ENCODE data around the gene HSPA4L. TPM values are rescaled to one million over a fixed set of nuclear protein-coding genes. Genes with fewer than 3 reads are reported as not detected.

HSPA4L gene
- total and polyA plus RNA-seq, 7 donors = 0.36 to 8.2 (median 2.7) TPM

GRCh38 chr4:127857641-127858040, 75.5 kb downstream of the HSPA4L start:
- Histone ChIP-seq H3K4me1 (no peaks in the 10 kb centered on the region), H3K27me3 (ENCODE audit: insufficient read depth in 3 of 3, low read length in 2 of 3) (no peaks in the 10 kb centered on the region), H3K27ac (no peak overlapping the region), H3K9me3 (peaks cover 4% of the 10 kb centered on the region), H3K36me3 (ENCODE audit: insufficient read depth in 1 of 2, low read depth in 1 of 2) (no peaks in the 10 kb centered on the region), H3K4me3 (no peak overlapping the region)
- TF ChIP-seq, protein P1, sequence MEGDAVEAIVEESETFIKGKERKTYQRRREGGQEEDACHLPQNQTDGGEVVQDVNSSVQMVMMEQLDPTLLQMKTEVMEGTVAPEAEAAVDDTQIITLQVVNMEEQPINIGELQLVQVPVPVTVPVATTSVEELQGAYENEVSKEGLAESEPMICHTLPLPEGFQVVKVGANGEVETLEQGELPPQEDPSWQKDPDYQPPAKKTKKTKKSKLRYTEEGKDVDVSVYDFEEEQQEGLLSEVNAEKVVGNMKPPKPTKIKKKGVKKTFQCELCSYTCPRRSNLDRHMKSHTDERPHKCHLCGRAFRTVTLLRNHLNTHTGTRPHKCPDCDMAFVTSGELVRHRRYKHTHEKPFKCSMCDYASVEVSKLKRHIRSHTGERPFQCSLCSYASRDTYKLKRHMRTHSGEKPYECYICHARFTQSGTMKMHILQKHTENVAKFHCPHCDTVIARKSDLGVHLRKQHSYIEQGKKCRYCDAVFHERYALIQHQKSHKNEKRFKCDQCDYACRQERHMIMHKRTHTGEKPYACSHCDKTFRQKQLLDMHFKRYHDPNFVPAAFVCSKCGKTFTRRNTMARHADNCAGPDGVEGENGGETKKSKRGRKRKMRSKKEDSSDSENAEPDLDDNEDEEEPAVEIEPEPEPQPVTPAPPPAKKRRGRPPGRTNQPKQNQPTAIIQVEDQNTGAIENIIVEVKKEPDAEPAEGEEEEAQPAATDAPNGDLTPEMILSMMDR (IDR thresholded peaks at IDR 0.05) = no peak
- ATAC-seq (no peak), DNase-seq (no peak)
- intact Hi-C loops (cut with DNase I) = no loop called here
- WGBS, 3 donors = 93 to 94% (median 94%) methylated on average over 1 of the region's 1 CpG

GRCh38 chr4:127868196-127868595, 86.1 kb downstream of the HSPA4L start:
- Histone ChIP-seq H3K4me1 (no peaks in the 10 kb centered on the region), H3K27me3 (ENCODE audit: insufficient read depth in 3 of 3, low read length in 2 of 3) (no peaks in the 10 kb centered on the region), H3K9me3 (no peaks in the 10 kb centered on the region), H3K36me3 (ENCODE audit: insufficient read depth in 1 of 2, low read depth in 1 of 2) (no peaks in the 10 kb centered on the region), H3K4me3 (no peak overlapping the region), H3K27ac (no peak overlapping the region)
- ATAC-seq (no peak), DNase-seq (no peak)
- intact Hi-C loops (cut with DNase I) = no loop called here
- TF ChIP-seq, protein P1 (IDR thresholded peaks at IDR 0.05) = no peak
- WGBS, 3 donors = 98 to 100% (median 99%) methylated on average over 2 of the region's 2 CpGs

DNA sequence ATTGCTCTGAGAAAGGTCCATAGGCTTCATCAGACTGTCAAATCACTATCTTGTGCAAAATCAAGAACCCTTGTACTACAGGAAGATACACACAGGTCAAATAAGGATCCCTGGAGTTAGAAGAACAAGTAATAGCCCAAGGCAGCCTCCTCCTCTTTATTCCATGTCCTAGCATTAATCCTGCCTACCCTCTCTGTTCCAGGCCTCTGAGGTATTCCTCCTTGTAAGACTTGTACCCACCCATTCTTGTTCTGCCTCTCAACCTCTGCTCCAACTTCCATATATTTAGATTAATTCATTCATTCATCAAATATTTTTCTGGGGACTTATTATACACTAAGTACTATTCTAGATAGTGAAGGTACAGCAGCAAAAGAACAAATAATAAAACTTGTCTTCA, 88.2 kb downstream of the HSPA4L start:
- TF ChIP-seq, protein P1 (IDR thresholded peaks at IDR 0.05) = no peak
- Histone ChIP-seq H3K27ac (no peak overlapping the region), H3K4me1 (no peaks in the 10 kb centered on the region), H3K9me3 (no peaks in the 10 kb centered on the region), H3K36me3 (ENCODE audit: insufficient read depth in 1 of 2, low read depth in 1 of 2) (no peaks in the 10 kb centered on the region), H3K27me3 (ENCODE audit: insufficient read depth in 3 of 3, low read length in 2 of 3) (no peaks in the 10 kb centered on the region), H3K4me3 (no peak overlapping the region)
- intact Hi-C loops (cut with DNase I) = loop anchor here in 1 of 2 donors (10.0 kb wide), 1 partner anchor 85 kb away; the partner anchor contains the start of gene HSPA4L
- no peak for ATAC-seq
- DNase-seq = no peak

GRCh38 chr4:127870688-127871087, 88.6 kb downstream of the HSPA4L start:
- TF ChIP-seq, protein P1 (IDR thresholded peaks at IDR 0.05) = no peak
- 49 to 54% (median 53%) methylated on average over 3 of the region's 3 CpGs for WGBS, 3 donors
- Histone ChIP-seq H3K27ac (peak overlapping the region; percentile 25), H3K36me3 (ENCODE audit: insufficient read depth in 1 of 2, low read depth in 1 of 2) (no peaks in the 10 kb centered on the region), H3K27me3 (ENCODE audit: insufficient read depth in 3 of 3, low read length in 2 of 3) (no peaks in the 10 kb centered on the region), H3K4me3 (no peak overlapping the region), H3K4me1 (no peaks in the 10 kb centered on the region), H3K9me3 (no peaks in the 10 kb centered on the region)
- intact Hi-C loops (cut with DNase I) = loop anchor here in 1 of 2 donors (10.0 kb wide), 1 partner anchor 86 kb away; the partner anchor contains the start of gene HSPA4L
- DNase-seq = no peak
- no peak for ATAC-seq

DNA sequence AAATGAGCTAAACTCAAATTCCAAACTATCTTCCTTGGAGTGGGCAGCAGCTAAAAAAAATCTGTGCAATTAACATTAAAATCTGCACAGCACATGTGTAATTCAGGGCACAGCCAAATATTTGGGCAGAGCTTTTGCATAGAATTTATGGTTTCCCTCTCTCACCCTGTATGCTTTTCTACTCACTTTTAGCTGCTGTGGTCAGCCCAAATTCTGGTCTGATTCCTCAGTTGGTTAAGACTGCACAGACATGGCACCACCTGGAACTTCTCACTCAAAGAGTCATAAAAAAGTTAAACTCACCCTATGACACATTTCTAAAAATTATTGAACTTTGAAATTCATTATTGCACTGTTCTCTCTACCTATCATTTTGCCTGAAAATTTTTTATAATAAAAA, 93.7 kb downstream of the HSPA4L start:
- intact Hi-C loops (cut with DNase I) = loop anchor here in 1 of 2 donors (10.0 kb wide), 1 partner anchor 91 kb away; the partner anchor contains the start of gene HSPA4L
- DNase-seq (no peak), ATAC-seq (no peak)
- TF ChIP-seq, protein P1 (IDR thresholded peaks at IDR 0.05) = no peak
- no peaks in the 10 kb centered on the region for H3K9me3 ChIP-seq
- H3K36me3 ChIP-seq (ENCODE audit: insufficient read depth in 1 of 2, low read depth in 1 of 2) = no peaks in the 10 kb centered on the region
- H3K4me3 ChIP-seq = no peak overlapping the region
- H3K27ac ChIP-seq = no peak overlapping the region
- peaks cover 5% of the 10 kb centered on the region for H3K4me1 ChIP-seq
- no peaks in the 10 kb centered on the region for H3K27me3 ChIP-seq (ENCODE audit: insufficient read depth in 3 of 3, low read length in 2 of 3)

Data from psoas muscle (tissue), 8 donors.